Activated naive CD4-positive, alpha-beta T cell treated with anti-CD3 and anti-CD28 coated beads, Interleukin-2, amount 50 U/mL, for 16 hours (primary cell): ENCODE results near the gene CCDC88B.
"Not testable (repeated sequence)": the region's sequence is repeated elsewhere in the genome, so short reads cannot be mapped to it uniquely, and the experiment has no call there.

ENCODE experiments used
- DNase-seq: peaks from one replicate; pipeline ENCODE4 v3.0.0-alpha.2; 2020

The CCDC88B gene

DNA sequence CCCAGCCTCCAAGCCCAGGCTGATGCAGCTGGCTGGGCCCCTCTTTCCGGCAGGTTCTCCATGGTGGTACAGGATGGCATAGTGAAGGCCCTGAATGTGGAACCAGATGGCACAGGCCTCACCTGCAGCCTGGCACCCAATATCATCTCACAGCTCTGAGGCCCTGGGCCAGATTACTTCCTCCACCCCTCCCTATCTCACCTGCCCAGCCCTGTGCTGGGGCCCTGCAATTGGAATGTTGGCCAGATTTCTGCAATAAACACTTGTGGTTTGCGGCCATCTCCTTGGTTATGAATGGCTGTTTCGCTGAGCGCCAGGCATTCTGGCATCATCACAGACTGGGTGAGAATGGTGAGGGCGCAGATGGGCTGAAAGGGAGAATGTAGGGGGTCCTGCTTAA lies 18.5 kb upstream of the CCDC88B start:
- DNase-seq, result no peak

DNA sequence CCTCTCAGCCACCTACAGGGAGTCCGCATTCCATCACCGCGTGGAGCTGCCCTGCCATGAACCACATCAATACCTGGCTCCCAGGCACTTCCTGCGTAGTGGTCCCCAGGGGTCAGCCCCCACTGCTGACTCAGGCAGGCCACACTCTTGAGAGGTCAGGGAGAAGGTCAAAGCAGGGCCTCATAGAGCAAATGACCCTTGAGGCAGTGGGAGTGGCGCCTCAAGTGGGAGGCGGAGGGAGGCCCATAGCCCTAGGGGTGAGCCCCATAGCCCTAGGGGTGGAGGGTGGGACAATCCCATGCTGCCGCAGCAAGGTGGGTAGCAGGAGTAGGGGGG lies 17.1 kb upstream of the CCDC88B start:
- DNase-seq, result no peak

DNA sequence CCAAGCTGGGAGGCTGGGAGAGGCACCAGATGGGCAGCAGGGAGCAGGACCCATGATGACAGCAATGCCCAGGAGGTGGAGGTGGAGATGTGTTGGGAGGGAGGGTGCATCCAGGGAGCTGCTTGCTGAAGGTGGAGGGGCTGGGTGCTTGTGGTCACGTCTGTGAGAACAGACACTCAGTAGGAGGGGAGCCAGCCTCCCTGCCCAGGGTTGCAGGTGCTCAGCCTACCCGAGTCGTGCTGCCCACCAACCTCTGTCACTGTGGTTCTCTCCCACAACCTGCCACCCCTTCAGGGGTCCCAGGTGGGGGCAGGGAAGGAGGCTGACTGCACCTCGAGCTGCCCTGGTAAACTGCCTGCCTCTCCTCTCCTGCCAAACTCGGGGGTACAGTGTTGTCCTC lies 16.6 kb upstream of the CCDC88B start:
- no peak for DNase-seq

DNA sequence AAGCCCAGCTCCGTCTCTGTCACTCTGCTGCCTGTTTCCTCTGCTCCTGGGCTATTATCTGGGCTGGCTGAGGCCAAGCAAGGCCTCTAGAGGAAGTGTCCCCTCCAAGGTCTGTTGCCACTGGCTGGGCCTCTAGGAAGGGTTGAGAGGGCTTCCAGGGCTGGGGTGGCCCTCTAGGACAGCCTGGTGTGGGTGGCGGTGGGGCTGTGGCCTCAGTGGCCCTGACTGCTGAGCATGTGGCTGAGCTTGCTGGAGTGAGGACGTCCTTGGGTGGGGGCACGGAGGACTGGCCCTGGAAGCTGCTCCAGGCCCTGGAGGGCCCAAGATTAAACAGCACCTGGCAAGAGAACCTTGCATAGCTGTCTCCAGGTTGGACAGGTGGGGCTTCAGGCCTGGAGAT lies 16.0 kb upstream of the CCDC88B start:
- not testable (repeated sequence) for DNase-seq

DNA sequence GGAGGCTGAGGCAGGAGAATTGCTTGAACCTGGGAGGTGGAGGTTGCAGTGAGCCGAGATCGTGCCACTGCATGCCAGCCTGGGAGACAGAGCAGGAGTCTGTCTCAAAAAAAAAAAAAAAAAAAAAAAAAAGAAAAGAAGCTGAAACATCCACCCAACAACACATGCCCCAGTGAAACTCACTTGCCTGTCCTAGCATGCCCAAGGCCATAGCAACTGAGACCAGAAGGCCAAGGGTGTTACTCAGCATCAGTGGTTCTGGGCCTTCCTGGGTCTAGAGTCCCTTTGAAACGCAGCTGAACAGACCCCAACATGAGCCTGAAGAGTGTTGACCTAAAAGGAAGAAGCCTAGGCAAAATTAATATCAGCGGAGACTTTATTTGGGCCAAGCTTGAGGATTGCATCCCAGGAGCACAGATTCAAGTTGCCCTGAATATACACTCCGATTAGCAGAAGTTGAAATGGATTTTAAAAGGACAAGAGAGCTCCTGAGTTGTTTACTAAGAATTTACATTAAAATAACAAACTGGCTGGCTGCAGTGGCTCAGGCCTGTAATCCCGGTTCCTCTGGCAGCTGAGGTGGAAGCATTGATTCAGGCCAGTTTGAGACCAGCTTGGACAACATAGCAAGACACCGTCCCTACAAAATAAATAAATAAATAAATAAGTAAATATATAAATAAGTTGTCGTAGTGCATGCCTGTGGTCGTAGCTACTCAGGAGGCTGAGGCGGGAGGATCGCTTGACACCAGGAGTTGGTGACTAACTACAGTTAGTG lies 15.1 kb upstream of the CCDC88B start:
- DNase-seq, result no peak

DNA sequence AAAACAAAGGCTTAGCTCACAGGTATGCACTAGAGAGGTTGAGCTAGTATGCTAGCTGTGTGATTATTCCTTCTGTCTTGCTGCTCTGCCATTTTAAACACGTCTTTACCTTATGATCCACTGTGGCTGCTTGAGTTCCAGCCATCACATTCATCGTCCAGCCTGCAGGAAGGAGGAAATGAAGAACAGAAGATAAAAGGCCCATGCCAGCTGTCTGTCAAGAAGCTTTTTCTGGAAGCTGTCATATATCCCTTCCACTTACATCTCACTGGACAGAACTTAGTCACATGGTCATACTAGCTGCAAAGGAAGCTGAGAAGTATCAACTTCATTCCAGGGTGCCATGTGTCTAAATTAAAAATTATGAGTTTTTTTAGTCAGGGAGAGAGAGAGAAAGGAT lies 12.6 kb upstream of the CCDC88B start:
- DNase-seq, result no peak

DNA sequence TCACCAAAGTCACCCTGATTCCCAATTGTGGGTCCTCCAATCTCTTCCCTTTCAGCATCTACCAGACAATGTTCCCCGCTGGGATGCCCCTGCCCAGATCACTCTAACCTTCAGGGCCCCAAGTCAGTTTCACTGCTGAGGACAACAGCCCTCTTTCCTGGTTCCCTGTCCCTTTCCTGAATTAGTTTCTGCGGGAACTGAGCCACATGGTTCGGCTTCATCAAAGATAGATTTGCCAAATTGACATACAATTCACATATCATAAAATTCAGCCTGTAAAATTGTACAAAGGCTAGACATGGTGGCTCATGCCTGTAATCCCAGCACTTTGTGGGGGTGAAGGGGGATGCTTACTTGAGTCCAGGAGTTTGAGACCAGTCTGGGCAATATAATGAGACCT lies 12.0 kb upstream of the CCDC88B start:
- no peak for DNase-seq

DNA sequence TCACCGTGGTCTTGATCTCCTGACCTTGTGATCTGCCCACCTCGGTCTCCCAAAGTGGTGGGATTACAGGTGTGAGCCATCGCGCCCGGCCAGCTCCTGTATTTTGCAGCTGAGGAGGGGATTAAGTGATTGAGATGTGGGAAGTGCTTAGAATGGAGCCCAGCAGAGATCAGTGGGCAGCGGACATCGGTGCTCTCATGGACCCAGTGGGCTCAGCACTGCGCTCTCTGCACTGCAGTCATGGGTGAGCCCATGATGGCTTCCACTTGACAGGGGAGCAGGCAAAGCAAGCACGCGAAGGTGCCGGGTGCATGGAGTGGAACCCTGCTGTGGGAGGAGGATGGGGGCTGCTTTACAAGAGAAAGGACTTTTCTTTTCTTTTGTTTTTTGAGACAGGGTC lies 9.1 kb upstream of the CCDC88B start:
- DNase-seq, result no peak

DNA sequence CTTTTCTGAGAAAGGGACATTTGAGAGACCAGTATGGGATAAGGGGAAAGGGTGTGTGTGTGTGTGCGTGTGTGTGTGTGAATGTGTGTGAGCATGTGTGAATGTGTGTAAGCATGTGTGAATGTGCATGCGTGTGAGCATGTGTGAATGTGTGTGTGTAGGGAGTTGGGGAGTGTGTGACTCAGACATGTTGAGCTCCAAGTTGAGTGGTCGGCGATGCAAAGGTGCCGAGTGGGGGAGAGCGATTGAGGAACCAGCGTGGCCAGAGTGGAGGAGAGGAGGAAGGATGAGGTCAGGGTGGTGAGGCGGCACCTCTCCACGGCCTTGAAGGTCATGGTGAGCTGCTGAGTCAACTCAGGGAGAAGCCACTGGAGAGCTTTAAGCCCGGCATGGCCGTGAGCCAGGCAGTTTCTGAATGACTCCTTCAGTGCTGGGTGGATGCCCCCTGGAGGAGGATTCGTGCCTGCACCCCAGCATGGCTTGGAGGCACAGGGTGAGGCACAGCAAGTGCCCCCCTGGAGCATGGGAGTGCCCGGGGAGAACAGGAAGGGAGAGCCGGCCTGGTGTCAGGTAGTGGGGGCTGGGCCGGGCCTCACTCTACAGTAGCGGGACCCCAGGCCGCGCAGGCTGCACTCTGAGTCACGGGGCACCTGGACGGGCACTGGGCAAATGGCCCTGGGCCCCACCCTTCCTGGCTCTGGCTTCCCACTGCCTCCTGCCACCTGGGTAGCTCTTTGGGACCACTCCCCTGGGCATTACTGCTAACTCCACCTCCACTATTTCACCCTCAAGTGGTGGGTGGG lies 8.2 kb upstream of the CCDC88B start:
- DNase-seq, result peak; percentile 59

DNA sequence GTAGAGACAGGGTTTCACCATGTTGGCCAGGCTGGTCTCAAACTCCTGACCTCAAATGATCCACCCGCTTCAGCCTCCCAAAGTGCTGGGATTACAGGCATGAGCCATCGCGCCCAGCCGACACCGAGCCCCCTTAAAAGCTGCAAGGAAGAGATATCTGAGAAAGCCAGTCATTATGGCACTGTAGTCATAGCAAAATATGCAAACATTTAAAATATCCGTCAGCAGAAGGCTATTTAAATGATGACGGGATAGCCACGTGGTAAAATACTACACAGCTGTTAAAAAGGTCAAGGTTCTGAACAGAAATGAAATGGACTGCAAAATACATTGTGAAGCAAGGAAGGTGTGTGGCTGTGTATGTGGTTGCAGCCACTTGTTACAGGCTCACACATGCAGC lies 6.4 kb upstream of the CCDC88B start:
- DNase-seq, result no peak

DNA sequence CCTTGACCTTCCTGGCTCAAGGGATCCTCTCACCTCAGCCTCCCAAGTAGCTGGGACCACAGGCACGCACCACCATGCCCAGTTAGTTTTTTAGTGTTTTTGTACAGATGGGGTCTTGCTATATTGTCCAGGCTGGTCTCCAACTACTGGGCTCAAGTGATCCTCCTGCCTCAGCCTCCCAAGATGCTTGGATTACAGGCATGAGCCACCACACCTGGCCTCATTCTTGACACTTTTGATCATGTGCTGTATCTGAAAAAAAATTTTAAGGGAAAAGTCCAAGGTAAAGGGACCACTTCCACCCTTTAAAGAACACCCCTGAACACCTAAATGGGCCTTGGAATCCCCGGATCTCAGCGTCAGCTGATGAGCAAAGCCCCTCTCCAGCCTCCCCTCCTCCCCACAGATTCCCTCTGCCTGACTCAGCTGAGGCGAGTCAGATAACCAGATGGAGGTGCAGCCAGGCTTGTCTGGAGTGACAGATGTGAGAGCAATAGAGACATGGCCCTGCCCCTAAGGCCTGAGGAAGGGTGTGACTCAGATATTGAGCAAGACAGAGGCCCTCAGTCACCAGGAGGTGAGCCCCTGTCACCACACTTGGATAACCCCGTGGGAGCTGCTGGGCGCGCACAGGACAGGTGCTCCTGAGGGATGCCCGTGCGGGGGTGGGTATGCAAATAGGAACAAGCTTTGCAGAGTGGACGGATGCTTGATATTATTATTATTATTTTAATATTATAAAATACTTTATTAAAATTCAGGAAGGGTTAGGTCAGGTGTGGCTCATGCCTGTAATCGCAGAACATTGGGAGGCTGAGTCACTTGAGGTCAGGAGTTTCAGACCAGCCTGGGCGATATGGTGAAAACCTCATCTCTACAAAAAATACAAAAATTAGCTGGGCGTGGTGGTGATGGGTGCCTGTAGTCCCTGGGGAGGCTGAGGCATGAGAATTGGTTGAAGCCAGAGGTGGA lies 5.0 kb upstream of the CCDC88B start:
- DNase-seq, result no peak

DNA sequence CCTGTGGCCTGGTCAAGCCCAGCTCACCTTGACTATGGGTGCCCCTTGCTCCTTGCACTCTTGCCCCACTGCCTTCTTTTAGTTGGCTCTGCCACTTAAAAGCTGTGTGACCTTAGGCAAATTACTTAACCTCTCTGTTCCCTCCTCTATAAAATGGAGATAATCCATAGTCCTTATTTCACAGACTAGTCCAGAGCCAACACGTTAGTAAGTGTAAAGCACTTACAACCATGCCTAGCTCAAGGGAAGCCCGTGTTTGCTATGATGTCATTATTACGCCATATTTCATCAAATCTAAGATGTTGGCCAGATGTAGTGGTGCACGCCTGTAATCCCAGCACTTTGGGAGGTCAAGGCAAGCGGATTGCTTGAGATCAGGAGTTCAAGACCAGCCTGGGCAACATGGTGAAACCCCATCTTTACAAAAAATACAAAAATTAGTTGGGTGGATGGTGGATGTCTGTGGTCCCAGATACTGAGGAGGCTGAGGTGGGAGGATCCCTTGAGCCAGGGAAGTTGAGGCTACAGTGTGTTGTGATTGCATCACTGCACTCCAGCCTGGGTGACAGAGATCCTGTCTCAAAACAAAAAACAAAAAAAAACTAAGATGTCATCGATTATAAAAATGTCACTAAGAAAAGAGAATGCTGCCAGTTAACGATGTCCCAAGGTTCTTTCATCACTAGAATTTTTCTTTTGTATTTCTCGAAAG lies 2.3 kb upstream of the CCDC88B start:
- DNase-seq, result no peak

DNA sequence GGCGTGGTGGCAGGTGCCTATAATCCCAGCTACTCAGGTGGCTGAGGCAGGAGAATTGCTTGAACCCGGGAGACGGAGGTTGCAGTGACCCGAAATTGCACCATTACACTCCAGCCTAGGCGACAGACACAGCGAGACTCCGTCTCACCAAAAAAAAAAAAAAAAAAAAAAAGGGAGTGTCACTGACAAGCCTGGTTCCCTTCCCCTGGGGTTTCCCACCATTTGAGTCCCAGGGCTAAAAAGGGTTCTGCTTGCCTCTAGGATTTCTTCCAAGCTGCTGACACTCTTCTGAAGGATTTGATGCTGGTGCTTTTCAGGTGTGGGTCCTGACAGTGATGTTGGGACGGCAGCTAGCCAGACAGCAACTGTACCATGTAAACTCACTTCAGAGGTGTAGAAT lies 1.3 kb upstream of the CCDC88B start:
- DNase-seq, result no peak

DNA sequence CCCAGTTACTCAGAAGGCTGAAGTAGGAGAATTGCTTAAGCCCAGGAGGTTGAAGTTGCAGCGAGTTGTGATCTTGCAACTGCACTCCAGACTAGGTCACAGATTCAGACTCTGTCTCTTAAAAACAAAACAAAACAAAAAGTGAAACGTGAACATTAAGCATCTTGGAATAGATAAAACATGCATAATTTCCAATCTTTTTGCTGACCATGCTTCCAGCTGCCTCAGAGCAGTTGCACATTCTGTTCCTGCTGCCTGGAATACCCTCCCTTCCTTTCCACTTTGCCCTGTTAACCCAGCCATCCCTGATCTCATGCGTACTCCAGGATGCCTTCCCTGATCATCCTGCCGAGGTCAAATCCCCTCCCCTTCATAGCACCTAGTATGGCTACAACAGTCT lies 718 bp upstream of the CCDC88B start:
- no peak for DNase-seq

DNA sequence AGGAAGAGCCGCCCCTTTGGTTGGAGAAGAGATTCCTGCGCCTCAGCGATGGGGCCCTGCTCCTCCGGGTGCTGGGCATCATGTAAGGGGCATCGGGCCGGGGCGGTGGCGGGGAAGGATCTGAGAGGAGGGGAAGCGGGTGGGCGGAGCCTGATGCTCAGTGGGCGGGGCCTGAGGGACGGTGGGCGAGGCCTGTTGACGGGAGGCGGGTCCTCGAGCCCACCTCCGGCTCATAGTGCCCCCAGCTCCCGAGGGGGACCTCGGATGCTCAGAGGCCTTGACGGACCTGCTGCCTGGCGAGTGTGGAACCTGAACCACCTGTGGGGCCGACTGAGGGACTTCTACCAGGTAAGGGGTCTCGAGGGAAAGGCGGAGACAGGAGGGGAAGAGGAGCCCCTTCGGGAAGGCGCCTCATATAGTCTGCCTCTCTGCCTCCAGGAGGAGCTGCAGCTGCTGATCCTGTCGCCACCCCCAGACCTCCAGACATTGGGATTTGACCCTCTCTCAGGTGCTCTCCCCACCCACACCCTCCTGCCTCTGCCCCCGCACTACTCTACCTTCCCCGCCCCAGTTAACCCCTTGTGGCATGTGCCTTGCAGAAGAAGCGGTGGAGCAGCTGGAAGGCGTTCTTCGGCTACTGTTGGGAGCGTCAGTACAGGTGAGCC lies 799 bp downstream of the CCDC88B start:
- peak; percentile 73 for DNase-seq

DNA sequence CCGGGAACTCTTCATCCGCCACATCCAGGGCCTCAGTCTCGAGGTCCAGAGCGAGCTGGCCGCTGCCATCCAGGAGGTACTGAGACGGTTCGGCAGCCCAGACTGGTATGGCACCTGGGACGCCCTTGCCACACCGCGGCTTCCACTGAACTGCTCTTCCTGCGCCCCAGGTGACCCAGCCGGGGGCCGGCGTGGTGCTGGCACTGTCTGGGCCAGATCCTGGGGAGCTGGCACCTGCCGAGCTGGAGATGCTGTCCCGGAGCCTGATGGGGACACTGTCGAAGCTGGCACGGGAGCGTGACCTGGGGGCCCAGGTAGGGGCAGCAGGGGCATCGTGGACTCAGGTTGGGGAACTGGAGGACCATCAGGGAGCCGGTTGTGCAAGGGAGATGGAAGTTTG lies 1.4 kb downstream of the CCDC88B start:
- DNase-seq, result no peak

DNA sequence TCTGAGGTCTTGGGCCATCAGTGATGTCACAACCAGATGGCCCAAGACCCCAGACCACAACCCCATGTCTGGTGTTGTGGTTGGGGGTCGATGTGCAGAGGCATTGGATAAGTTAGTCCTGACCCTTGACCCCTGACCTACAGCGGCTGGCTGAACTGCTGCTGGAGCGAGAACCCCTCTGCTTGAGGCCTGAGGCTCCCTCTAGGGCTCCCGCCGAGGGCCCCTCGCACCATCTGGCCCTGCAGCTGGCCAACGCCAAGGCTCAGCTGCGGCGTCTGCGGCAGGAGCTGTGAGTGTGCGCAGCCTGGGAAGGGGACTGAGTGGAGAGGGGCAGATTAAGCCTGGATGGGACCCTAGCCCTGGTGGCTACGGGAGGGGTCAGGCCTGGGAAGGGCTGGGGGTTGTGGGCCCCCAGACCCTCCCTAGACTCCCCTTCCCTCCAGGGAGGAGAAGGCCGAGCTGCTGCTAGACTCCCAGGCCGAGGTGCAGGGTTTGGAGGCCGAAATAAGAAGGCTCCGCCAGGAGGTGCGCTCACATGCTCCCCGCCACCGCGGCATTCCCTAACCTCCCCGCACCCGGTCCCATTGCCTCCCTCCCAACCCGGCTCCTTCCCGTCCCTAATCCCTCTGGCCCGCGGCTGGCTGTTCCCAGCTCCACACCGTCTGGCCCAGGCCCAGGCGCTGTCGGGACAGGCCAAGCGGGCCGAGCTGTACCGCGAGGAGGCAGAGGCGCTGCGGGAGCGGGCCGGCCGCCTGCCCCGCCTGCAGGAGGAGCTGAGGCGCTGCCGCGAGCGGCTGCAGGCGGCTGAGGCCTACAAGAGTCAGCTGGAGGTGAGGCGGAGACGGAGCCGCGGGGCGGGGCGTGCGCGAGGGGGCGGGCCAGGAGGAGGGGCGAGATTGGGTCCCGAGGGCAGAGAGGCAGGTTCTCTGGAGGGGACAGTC lies 2.1 kb downstream of the CCDC88B start:
- DNase-seq, result peak; percentile 90

DNA sequence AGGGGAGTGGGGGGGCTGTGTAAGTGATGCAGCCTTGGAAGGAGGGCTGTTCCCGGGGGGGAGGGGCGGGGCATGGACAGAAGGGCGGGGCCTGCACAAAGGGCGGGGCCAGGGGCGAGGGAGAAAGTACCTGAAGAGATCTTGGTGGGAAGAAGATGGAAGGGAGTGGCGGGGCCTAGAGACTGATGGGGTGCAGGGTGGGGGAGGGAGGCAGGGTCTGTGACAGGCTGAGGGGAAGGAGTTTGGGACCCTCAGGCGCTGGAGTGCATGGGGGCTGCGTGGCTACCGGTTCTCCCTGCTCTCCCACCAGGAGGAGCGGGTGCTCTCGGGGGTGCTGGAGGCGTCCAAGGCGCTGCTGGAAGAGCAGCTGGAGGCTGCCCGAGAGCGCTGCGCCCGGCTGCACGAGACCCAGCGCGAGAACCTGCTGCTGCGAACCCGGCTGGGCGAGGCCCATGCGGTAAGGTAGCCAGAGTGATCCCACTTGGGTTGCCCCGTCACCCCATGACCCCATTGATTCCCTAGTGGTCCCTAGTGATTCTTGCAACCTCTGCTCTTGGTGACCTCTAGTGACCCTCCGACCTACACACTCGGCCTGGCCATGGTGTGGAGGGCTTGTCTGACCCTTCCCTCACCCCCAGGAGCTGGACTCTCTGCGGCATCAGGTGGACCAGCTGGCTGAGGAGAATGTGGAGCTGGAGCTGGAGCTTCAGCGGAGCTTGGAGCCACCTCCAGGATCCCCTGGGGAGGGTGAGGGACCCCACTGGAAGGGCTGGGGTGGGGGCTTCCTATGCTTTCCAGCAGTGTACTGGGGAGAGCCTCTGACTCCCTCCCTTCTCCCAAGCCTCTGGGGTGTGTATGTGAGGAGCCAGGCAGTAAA lies 3.1 kb downstream of the CCDC88B start:
- no peak for DNase-seq

DNA sequence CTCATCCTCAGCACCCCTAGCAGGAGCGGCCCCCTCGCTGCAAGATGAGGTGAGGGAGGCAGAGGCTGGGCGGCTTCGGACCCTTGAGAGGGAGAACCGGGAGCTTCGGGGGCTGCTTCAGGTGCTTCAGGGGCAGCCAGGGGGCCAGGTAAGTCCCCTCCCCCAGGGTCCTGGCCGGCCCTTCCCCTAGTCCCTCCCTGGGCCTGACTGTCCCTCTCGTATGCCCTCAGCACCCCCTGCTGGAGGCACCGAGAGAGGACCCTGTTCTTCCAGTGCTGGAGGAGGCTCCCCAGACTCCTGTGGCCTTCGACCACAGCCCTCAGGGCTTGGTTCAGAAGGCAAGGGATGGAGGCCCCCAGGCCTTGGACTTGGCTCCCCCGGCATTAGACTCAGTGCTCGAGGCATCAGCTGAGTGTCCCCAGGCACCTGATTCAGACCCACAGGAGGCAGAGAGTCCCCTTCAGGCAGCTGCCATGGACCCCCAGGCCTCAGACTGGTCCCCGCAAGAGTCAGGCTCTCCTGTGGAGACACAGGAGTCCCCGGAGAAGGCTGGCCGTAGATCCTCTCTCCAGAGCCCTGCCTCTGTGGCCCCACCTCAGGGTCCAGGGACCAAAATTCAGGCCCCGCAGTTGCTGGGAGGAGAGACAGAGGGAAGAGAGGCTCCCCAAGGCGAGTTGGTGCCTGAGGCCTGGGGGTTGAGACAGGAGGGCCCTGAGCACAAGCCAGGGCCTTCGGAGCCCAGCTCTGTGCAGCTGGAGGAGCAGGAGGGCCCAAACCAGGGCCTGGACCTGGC lies 4.0 kb downstream of the CCDC88B start:
- DNase-seq, result no peak
